Liver (tissue), 9 donors: Measurements from ENCODE around the gene SERPINB1. TPM values are rescaled to one million over a fixed set of nuclear protein-coding genes. Genes with fewer than 3 reads are reported as not detected.

Source experiments
- DNase-seq: peaks from one replicate; pipeline ENCODE4 v3.0.0-alpha.2; 2017; ENCODE audit warnings: low spot score
- H3K27ac ChIP-seq, 2 donors: one replicate each; pipeline ENCODE4 v1.7.0; 2013; ENCODE audit warnings: inconsistent platforms in 2 of 2, low read length in 2 of 2, control low read depth in 1 of 2, low read depth in 1 of 2, mild to moderate bottlenecking in 1 of 2
- H3K27me3 ChIP-seq, 4 donors: one replicate each; pipeline versions ENCODE4 v1.6.1 to v1.7.0; 2013; ENCODE audit warnings: low read length in 3 of 4, inconsistent platforms in 1 of 4, mild to moderate bottlenecking in 1 of 4, moderate library complexity in 1 of 4; ENCODE audit not compliant: control insufficient read depth in 4 of 4, insufficient read depth in 4 of 4
- H3K36me3 ChIP-seq, 4 donors: one replicate each; pipeline versions ENCODE4 v1.6.1 to v1.7.0; 2013; ENCODE audit warnings: low read length in 3 of 4, mild to moderate bottlenecking in 3 of 4, low read depth in 1 of 4, moderate library complexity in 1 of 4; ENCODE audit not compliant: control insufficient read depth in 4 of 4, insufficient read depth in 3 of 4
- H3K4me1 ChIP-seq, 4 donors: one replicate each; pipeline versions ENCODE4 v1.6.1 to v1.7.0; 2013; ENCODE audit warnings: low read length in 3 of 4, mild to moderate bottlenecking in 3 of 4, moderate library complexity in 1 of 4; ENCODE audit not compliant: control insufficient read depth in 4 of 4, insufficient read depth in 4 of 4
- H3K4me3 ChIP-seq, 3 donors: one replicate each; pipeline versions ENCODE4 v1.6.1 to v1.7.0; 2013; ENCODE audit warnings: low read length in 3 of 3, control low read depth in 1 of 3, low read depth in 1 of 3, mild to moderate bottlenecking in 1 of 3
- H3K9ac ChIP-seq, 2 donors: one replicate each; pipeline ENCODE4 v1.7.0; 2013; ENCODE audit warnings: low read length in 2 of 2, mild to moderate bottlenecking in 2 of 2, moderate library complexity in 2 of 2, control low read depth in 1 of 2, low read depth in 1 of 2
- H3K9me3 ChIP-seq, 4 donors: one replicate each; pipeline versions ENCODE4 v1.6.1 to v1.7.0; 2013; ENCODE audit warnings: low read length in 3 of 4; ENCODE audit not compliant: control insufficient read depth in 4 of 4
- ATF3 ChIP-seq: IDR thresholded peaks from 2 replicates; pipeline ENCODE4 v1.6.1; 2016; ENCODE audit warnings: antibody characterized with exemption
- CTCF ChIP-seq: fragments of 150-350 bp; IDR thresholded peaks from 2 replicates; pipeline ENCODE4 v1.5.1; 2017; ENCODE audit warnings: improper control_type of control experiment, low read depth, low read length; ENCODE audit not compliant: missing input control
- FOXA1 ChIP-seq: IDR thresholded peaks from 2 replicates; pipeline ENCODE4 v1.6.1; 2016; ENCODE audit warnings: antibody characterized with exemption
- GABPA ChIP-seq, 2 donors: IDR thresholded peaks in 1 of 2; conservative IDR thresholded peaks in 1 of 2; 2 replicates each; pipeline ENCODE4 v1.6.1; 2016; ENCODE audit warnings: antibody characterized with exemption in 2 of 2, mild to moderate bottlenecking in 1 of 2, moderate library complexity in 1 of 2
- NR2F2 ChIP-seq: IDR thresholded peaks from 2 replicates; pipeline ENCODE4 v1.6.1; 2016; ENCODE audit warnings: antibody characterized with exemption
- RAD21 ChIP-seq, 2 donors: IDR thresholded peaks; 2 replicates each; pipeline ENCODE4 v1.6.1; 2016; ENCODE audit warnings: antibody characterized with exemption in 2 of 2, mild to moderate bottlenecking in 2 of 2
- REST ChIP-seq: IDR thresholded peaks from 2 replicates; pipeline ENCODE4 v1.6.1; 2016; ENCODE audit warnings: antibody characterized with exemption, mild to moderate bottlenecking
- RXRA ChIP-seq, 2 donors: IDR thresholded peaks; 2 replicates each; pipeline ENCODE4 v1.6.1; 2017 to 2018; ENCODE audit warnings: antibody characterized with exemption in 2 of 2, mild to moderate bottlenecking in 1 of 2
- SP1 ChIP-seq: IDR thresholded peaks from 2 replicates; pipeline ENCODE4 v1.6.1; 2018; ENCODE audit warnings: antibody characterized with exemption, mild to moderate bottlenecking
- YY1 ChIP-seq: IDR thresholded peaks from 2 replicates; pipeline ENCODE4 v1.6.1; 2016; ENCODE audit warnings: antibody characterized with exemption, mild to moderate bottlenecking
- ZBTB33 ChIP-seq: IDR thresholded peaks from 2 replicates; pipeline ENCODE4 v1.6.1; 2016; ENCODE audit warnings: antibody characterized with exemption
- WGBS: extraction: QIAGEN DNeasy Blood & Tissue Kit; methylation state at CpG from one replicate; pipeline ENCODE4 v1.1.7; 2013; 5-methylcytosine and 5-hydroxymethylcytosine counted together
- polyA plus RNA-seq, 2 donors: library from polyadenylated mRNA; stranded (reverse) in 1 of 2; unstranded in 1 of 2; fragments of 200-250 nt in 1 of 2; fragments of >200 nt in 1 of 2; fragmentation: Nextera tagmentation in 1 of 2; extraction: Ambion mirVana in 1 of 2; gene quantifications; one replicate each; pipeline versions ENCODE4 v1.2.1 to v1.2.3, GENCODE V29; 2013 to 2015
- total RNA-seq, 2 donors: library from RNA; depleted of rRNA; stranded (reverse); fragments of >200 nt; gene quantifications; one replicate each; pipeline ENCODE4 v1.2.3, GENCODE V29; 2014
- donor health status: healthy.
- donor health status: healthy.
- donor health status: healthy.
- donor health status: healthy.
- donor health status: healthy.

The SERPINB1 gene
- total and polyA plus RNA-seq, 4 donors: 12.5 to 34.3 (median 18.6) TPM

GRCh38 chr6:2790588-2791449, 50.8 kb downstream of the SERPINB1 start:
- WGBS: 63% methylated on average over 11 of the region's 11 CpGs
- TF ChIP-seq RAD21 (IDR thresholded peaks at IDR 0.05): peak; percentile 92 to 94
- peak; percentile 80 for TF ChIP-seq CTCF
- peak; percentile 27 to 47 for TF ChIP-seq RXRA (IDR thresholded peaks at IDR 0.05)
- no peak for TF ChIP-seq REST
- TF ChIP-seq SP1: no peak
- TF ChIP-seq NR2F2: peak; percentile 60
- peak; percentile 56 for DNase-seq

GRCh38 chr6:2786269-2786668, 55.4 kb downstream of the SERPINB1 start:
- no peaks in the 10 kb centered on the region for H3K4me1 ChIP-seq
- no peak overlapping the region for H3K27ac ChIP-seq
- H3K9me3 ChIP-seq: no peaks in the 10 kb centered on the region
- peaks cover 0 to 12% (median 8%) of the 10 kb centered on the region in 4 donors for H3K36me3 ChIP-seq
- H3K27me3 ChIP-seq: no peaks in the 10 kb centered on the region
- no peak for TF ChIP-seq GABPA (IDR thresholded peaks at IDR 0.05 in 1 of 2, conservative IDR thresholded peaks at IDR 0.05 in 1 of 2)
- no peak for TF ChIP-seq RAD21 (IDR thresholded peaks at IDR 0.05)
- no peak overlapping the region for H3K4me3 ChIP-seq
- no peak for DNase-seq
- WGBS: 92% methylated on average over 4 of the region's 4 CpGs
- H3K9ac ChIP-seq: no peak overlapping the region

More at GRCh38 chr6:2790588-2791449, 50.8 kb downstream of the SERPINB1 start:
- no peaks in the 10 kb centered on the region for H3K27me3 ChIP-seq
- no peak overlapping the region for H3K9ac ChIP-seq
- H3K4me1 ChIP-seq: peaks cover 0 to 3% (median 1%) of the 10 kb centered on the region in 4 donors
- H3K9me3 ChIP-seq: no peaks in the 10 kb centered on the region
- peak overlapping the region; percentile 19 to 42 for H3K27ac ChIP-seq
- H3K4me3 ChIP-seq: no peak overlapping the region
- H3K36me3 ChIP-seq: peaks cover 0 to 3% (median under 1%) of the 10 kb centered on the region in 4 donors

- Histone ChIP-seq H3K36me3 (peaks cover 0 to 20% (median 15%) of the 10 kb centered on the region in 4 donors), H3K4me3 (no peak overlapping the region), H3K4me1 (no peaks in the 10 kb centered on the region), H3K9ac (no peak overlapping the region), H3K9me3 (no peaks in the 10 kb centered on the region), H3K27ac (no peak overlapping the region), H3K27me3 (no peaks in the 10 kb centered on the region)
- WGBS: 92% methylated on average over 7 of the region's 7 CpGs
- no peak for DNase-seq
- TF ChIP-seq RAD21 (IDR thresholded peaks at IDR 0.05) (no peak), YY1 (no peak), FOXA1 (no peak), ATF3 (no peak), ZBTB33 (no peak)
Observed at GRCh38 chr6:2784930-2785329, 56.7 kb downstream of the SERPINB1 start.
